DND-41 (cell line): ENCODE results near the gene MPI.

Experiments
- CTCF ChIP-seq: IDR thresholded peaks from 2 replicates; pipeline ENCODE4 v1.5.1; 2012; ENCODE audit warnings: borderline replicate concordance, low read length, moderate library complexity, mild to moderate bottlenecking; ENCODE audit not compliant: poor library complexity, severe bottlenecking; ENCODE audit errors: extremely low read depth
- EZH2 ChIP-seq: IDR thresholded peaks from 3 replicates; pipeline ENCODE4 v1.6.1; 2012; ENCODE audit warnings: borderline replicate concordance, low read depth, mild to moderate bottlenecking, moderate library complexity, low read length, inconsistent platforms; ENCODE audit not compliant: severe bottlenecking

DNA sequence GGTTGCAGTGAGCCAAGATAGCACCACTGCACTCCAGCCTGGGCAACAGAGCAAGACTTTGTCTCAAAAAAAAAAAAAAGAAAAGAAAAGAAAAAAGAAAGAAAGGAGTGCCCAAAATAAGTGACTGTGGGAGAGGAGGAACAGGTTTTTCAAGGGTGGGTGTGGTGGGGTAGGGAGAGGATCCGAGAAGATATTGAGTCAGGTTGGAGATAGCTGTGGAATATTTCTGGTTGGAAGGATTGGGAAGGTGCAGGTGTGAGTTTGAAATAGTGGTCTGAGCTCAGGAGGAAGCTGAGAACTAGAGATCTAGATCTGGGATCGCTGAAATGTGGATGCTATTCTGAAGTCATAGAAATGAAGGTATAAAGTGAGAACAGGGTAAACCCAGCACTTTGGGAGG is 24.5 kb upstream of the MPI start:
- TF ChIP-seq CTCF, result no peak
- TF ChIP-seq EZH2, result no peak
